Lower leg skin (tissue), 4 donors: ENCODE results near the gene POLR2I. TPM values are rescaled to one million over a fixed set of nuclear protein-coding genes. Genes with fewer than 3 reads are reported as not detected.

Source experiments
- DNase-seq, 2 donors: peaks; one replicate each; pipeline ENCODE4 v3.0.0-alpha.2; 2019; ENCODE audit warnings: low spot score in 2 of 2
- H3K4me3 ChIP-seq: fragments of 200-600 bp; sonication (generic); 2 replicates; pipeline ENCODE4 v1.5.1; 2017; ENCODE audit warnings: mild to moderate bottlenecking, low read depth; ENCODE audit not compliant: poor library complexity, severe bottlenecking
- POLR2A ChIP-seq, 2 donors: fragments of 450-650 bp; IDR thresholded peaks; one replicate each; pipeline ENCODE4 v1.6.1; 2016 to 2017; ENCODE audit warnings: antibody characterized with exemption in 2 of 2, mild to moderate bottlenecking in 1 of 2, moderate library complexity in 1 of 2
- WGBS, 2 donors: methylation state at CpG; one replicate each; pipeline ENCODE4 v1.1.5; 2018; 5-methylcytosine and 5-hydroxymethylcytosine counted together
- intact Hi-C: fragments of 100-400 bp; cut with DNase I; formaldehyde crosslinking; loops from one replicate; pipeline ENCODE4 v1.15.0; 2023; ENCODE audit warnings: low total_unique reads
- total RNA-seq, 4 donors: library from RNA; depleted of rRNA; stranded (reverse); fragments of >200 nt; gene quantifications; one replicate each; pipeline ENCODE4 v1.1.0, GENCODE V29; 2016
- TF ChIP-seq, protein P1 (sequence below), 3 donors: fragments of 450-650 bp; IDR thresholded peaks; one replicate each; pipeline ENCODE4 v1.5.1; 2016; ENCODE audit warnings: antibody characterized with exemption in 3 of 3, mild to moderate bottlenecking in 3 of 3, moderate library complexity in 2 of 3

The POLR2I gene
- total RNA-seq, 4 donors from 2014 or later, result 32.0 to 74.8 (median 57.5) TPM

DNA sequence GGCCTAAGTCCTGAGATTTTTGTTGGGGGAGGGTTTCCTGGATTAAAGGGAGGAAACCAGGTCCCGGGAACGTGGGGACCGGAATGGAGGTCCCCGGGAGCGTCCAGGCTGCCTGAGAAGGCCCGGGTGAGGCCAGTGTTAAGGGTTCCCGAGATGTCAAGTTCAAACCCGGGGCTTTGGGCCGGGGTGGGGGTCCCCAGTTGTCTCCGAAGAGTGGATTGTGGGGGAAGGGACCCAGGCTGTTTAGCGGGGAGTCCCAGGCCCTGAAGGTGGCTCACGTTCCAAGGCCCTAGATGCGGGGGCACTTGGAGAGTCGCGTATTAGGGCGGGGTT is 37.3 kb upstream of the POLR2I start:
- intact Hi-C loops, result no loop called here
- peak overlapping the region; percentile 38 for H3K4me3 ChIP-seq
- TF ChIP-seq POLR2A (IDR thresholded peaks at IDR 0.05), result no peak
- TF ChIP-seq, protein P1, sequence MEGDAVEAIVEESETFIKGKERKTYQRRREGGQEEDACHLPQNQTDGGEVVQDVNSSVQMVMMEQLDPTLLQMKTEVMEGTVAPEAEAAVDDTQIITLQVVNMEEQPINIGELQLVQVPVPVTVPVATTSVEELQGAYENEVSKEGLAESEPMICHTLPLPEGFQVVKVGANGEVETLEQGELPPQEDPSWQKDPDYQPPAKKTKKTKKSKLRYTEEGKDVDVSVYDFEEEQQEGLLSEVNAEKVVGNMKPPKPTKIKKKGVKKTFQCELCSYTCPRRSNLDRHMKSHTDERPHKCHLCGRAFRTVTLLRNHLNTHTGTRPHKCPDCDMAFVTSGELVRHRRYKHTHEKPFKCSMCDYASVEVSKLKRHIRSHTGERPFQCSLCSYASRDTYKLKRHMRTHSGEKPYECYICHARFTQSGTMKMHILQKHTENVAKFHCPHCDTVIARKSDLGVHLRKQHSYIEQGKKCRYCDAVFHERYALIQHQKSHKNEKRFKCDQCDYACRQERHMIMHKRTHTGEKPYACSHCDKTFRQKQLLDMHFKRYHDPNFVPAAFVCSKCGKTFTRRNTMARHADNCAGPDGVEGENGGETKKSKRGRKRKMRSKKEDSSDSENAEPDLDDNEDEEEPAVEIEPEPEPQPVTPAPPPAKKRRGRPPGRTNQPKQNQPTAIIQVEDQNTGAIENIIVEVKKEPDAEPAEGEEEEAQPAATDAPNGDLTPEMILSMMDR (IDR thresholded peaks at IDR 0.05), result no peak
- DNase-seq, result peak in 1 of 2 donors; percentile 88
- WGBS, 2 donors, result 27 to 34% methylated on average over 12 to 16 of the region's 16 CpGs

DNA sequence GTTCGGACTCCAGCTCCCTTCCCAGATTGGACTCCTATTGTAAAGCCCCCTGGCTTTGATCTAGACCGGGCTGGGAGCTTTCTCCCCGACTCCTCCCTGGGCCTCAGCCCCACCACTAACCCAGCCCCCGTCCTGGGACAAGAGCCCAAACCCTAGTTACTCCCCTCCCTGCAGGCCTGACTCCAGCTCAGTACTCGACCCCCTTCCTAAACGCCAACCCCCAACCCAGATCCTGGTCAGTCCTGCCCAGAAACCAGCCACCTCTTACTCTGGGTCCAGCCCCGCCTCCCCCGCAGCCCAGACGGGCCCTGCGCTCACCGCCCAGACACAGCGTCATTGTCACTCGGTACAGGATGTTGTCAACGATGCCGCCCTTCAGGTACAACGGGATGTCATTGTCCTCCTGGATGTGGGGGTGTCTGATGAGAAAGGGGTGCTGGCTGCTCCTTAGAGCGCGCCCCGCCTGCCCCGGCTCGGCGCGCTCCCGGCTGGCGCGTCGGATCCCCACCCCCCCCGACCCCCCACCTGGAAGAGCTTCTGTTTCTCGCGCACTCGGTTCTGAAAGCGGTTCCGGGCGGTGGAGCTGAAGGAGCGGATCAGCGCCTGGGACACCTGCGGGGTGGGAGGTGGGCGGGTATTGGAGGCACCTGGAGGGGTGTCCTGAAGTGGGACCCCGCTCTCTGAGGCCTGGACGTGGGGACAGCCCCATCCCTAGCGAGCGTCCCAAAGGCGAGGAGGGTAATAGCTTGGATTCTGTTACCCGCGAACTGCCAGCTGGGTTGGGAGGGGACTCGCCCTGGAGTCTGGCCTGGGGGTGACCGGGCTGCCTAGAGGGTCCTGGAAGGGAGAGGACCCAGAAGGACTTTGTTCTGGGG is 36.7 kb upstream of the POLR2I start:
- TF ChIP-seq POLR2A (IDR thresholded peaks at IDR 0.05), result no peak
- TF ChIP-seq, protein P1 (IDR thresholded peaks at IDR 0.05), result no peak
- peak overlapping the region; percentile 38 for H3K4me3 ChIP-seq
- intact Hi-C loops, result no loop called here
- WGBS, 2 donors, result 44 to 54% methylated on average over 27 to 35 of the region's 47 CpGs
- DNase-seq, result peak; percentile 54 to 95

DNA sequence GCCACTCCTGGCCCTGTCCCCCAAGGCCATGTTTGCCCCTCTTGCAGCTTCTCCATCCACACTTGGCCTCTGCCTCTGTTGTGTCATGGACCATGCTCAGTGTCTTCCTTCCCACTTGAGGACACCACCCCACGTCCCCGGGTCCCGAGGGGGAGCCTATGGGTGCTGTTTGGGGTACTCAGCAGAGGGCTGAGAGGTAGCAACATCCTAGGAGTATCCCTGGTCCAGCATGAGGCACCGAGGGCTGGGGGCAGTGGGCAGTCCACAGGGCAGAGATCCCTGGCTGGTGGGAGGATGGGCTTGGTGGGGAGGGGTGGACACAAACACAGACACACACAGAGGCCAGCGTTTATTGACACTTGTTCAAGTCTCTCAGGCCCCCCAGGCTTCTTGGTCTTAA is 35.9 kb upstream of the POLR2I start:
- no peak for TF ChIP-seq POLR2A (IDR thresholded peaks at IDR 0.05)
- TF ChIP-seq, protein P1 (IDR thresholded peaks at IDR 0.05), result no peak
- intact Hi-C loops, result no loop called here
- no peak overlapping the region for H3K4me3 ChIP-seq
- DNase-seq, result peak in 1 of 2 donors; percentile 87
- WGBS, 2 donors, result 57 to 71% methylated on average over 5 of the region's 5 CpGs

DNA sequence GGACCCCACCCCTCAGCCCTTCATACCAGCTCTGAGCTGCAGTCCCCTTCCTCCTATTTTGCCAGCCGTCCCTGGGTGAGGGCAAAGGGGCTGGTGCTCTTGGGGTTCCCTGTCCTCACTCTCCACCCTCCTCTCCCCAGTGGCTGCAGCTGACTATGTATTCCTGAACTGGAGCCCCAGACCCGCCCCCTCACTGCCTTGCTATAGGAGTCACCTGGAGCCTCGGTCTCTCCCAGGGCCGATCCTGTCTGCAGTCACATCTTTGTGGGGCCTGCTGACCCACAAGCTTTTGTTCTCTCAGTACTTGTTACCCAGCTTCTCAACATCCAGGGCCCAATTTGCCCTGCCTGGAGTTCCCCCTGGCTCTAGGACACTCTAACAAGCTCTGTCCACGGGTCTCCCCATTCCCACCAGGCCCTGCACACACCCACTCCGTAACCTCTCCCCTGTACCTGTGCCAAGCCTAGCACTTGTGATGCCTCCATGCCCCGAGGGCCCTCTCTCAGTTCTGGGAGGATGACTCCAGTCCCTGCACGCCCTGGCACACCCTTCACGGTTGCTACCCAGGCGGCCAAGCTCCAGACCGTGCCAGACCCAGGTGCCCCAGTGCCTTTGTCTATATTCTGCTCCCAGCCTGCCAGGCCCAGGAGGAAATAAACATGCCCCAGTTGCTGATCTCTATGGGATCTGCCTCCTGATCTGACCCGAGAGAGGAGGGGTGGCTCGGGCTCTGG is 35.2 kb upstream of the POLR2I start:
- DNase-seq, result peak; percentile 76 to 94
- 40 to 41% methylated on average over 12 to 13 of the region's 13 CpGs for WGBS, 2 donors
- intact Hi-C loops, result no loop called here
- no peak overlapping the region for H3K4me3 ChIP-seq
- TF ChIP-seq POLR2A (IDR thresholded peaks at IDR 0.05), result no peak
- TF ChIP-seq, protein P1 (IDR thresholded peaks at IDR 0.05), result no peak

DNA sequence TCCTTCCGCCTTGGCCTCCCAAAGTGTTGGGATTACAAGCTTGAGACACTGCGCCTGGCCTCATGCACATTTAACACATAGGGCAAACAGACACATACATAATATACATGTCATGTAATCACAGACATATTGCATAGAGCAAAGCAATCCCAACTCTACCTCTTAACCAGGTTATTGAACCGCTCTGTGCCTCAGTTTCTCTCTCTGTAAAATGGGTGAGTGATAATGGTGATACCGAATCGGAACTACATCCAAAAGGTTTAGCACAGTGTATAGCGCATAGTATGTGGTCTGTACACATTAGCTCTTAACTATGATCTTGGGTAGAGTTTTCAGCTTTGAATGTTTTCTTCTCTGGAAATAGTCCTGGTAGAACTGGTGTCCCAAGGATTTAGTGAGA is 29.9 kb upstream of the POLR2I start:
- no peak overlapping the region for H3K4me3 ChIP-seq
- intact Hi-C loops, result no loop called here
- 95 to 99% methylated on average over 6 of the region's 6 CpGs for WGBS, 2 donors
- TF ChIP-seq, protein P1 (IDR thresholded peaks at IDR 0.05), result no peak
- no peak for TF ChIP-seq POLR2A (IDR thresholded peaks at IDR 0.05)
- no peak for DNase-seq
